Parathyroid adenoma (tissue), 2 donors: Measurements from ENCODE around the gene NPEPPS.

Source experiments
- H2AFZ ChIP-seq: fragments of 300-600 bp; sonication (generic); one replicate; pipeline ENCODE4 v1.7.0; 2017; ENCODE audit warnings: antibody characterized with exemption, mild to moderate bottlenecking
- H3K27ac ChIP-seq: fragments of 300-600 bp; sonication (generic); one replicate; pipeline ENCODE4 v1.7.0; 2017
- H3K27me3 ChIP-seq: fragments of 300-600 bp; sonication (generic); one replicate; pipeline ENCODE4 v1.7.0; 2017; ENCODE audit warnings: low read length; ENCODE audit not compliant: control insufficient read depth, insufficient read depth
- H3K36me3 ChIP-seq: fragments of 300-600 bp; sonication (generic); one replicate; pipeline ENCODE4 v1.7.0; 2017; ENCODE audit warnings: low read length; ENCODE audit not compliant: control insufficient read depth, insufficient read depth
- H3K4me1 ChIP-seq: fragments of 300-600 bp; sonication (generic); one replicate; pipeline ENCODE4 v1.7.0; 2017; ENCODE audit warnings: control low read depth
- H3K4me2 ChIP-seq: fragments of 300-600 bp; sonication (generic); one replicate; pipeline ENCODE4 v1.7.0; 2017; ENCODE audit warnings: low read length
- H3K4me3 ChIP-seq: fragments of 300-600 bp; sonication (generic); one replicate; pipeline ENCODE4 v1.7.0; 2017; ENCODE audit warnings: low read depth, low read length
- H3K79me2 ChIP-seq: fragments of 300-600 bp; sonication (generic); one replicate; pipeline ENCODE4 v1.7.0; 2017; ENCODE audit warnings: control low read depth
- H3K9ac ChIP-seq: fragments of 300-600 bp; sonication (generic); one replicate; pipeline ENCODE4 v1.7.0; 2017; ENCODE audit warnings: mild to moderate bottlenecking
- H3K9me3 ChIP-seq: fragments of 300-600 bp; sonication (generic); one replicate; pipeline ENCODE4 v1.7.0; 2017; ENCODE audit warnings: low read length; ENCODE audit not compliant: control insufficient read depth
- TF ChIP-seq, protein P1 (sequence below): fragments of 300-600 bp; sonication (generic); IDR thresholded peaks from one replicate; pipeline ENCODE4 v1.7.0; 2017; ENCODE audit warnings: antibody characterized with exemption, mild to moderate bottlenecking
- donor health status: primary hyperparathyroidism.

Gene NPEPPS

DNA sequence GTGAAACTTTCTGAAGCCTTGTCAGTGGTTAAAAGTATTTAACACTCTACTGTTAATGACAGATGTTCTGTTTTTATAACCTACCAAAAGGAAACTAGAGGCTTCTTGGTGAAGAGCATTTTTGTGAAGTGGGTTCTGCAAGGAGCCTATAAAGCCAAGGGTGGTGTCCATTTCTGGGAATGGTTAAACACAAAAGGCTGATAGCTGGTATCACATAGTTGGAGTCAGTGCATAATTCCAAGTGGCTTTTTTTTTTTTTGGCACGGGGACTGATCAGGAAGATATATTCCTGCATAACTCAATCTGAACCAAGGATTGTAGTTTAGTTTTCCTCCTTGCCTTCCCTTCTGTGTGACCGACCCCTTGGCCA lies 91.3 kb downstream of the NPEPPS start:
- H3K4me1 ChIP-seq, result peaks cover 4% of the 10 kb centered on the region
- H3K9ac ChIP-seq, result no peak overlapping the region
- no peak overlapping the region for H2AFZ ChIP-seq
- H3K36me3 ChIP-seq, result no peaks in the 10 kb centered on the region
- H3K4me2 ChIP-seq, result no peak overlapping the region
- TF ChIP-seq, protein P1, sequence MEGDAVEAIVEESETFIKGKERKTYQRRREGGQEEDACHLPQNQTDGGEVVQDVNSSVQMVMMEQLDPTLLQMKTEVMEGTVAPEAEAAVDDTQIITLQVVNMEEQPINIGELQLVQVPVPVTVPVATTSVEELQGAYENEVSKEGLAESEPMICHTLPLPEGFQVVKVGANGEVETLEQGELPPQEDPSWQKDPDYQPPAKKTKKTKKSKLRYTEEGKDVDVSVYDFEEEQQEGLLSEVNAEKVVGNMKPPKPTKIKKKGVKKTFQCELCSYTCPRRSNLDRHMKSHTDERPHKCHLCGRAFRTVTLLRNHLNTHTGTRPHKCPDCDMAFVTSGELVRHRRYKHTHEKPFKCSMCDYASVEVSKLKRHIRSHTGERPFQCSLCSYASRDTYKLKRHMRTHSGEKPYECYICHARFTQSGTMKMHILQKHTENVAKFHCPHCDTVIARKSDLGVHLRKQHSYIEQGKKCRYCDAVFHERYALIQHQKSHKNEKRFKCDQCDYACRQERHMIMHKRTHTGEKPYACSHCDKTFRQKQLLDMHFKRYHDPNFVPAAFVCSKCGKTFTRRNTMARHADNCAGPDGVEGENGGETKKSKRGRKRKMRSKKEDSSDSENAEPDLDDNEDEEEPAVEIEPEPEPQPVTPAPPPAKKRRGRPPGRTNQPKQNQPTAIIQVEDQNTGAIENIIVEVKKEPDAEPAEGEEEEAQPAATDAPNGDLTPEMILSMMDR, result no peak
- H3K4me3 ChIP-seq, result no peak overlapping the region
- no peak overlapping the region for H3K27ac ChIP-seq
- no peaks in the 10 kb centered on the region for H3K27me3 ChIP-seq
- no peaks in the 10 kb centered on the region for H3K79me2 ChIP-seq
- no peaks in the 10 kb centered on the region for H3K9me3 ChIP-seq

DNA sequence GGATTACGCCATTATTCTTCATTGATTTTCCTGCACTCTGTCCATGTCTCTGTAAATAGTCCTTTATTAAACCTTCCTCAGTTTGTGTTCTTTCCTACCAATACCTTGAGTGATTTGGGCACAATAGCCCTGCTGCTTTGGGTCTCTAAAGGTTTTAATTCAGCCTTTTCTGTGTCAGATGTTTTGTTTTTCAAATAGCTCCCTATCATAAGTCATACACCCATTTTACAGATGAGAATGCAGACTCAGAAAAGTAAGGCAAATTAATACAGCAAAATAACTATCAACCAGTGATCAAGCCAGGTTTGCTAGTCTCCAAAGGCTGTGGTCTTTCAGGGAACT lies 93.8 kb downstream of the NPEPPS start:
- Histone ChIP-seq H3K27me3 (no peaks in the 10 kb centered on the region), H3K79me2 (no peaks in the 10 kb centered on the region), H3K27ac (no peak overlapping the region), H3K9me3 (no peaks in the 10 kb centered on the region), H2AFZ (no peak overlapping the region), H3K36me3 (no peaks in the 10 kb centered on the region), H3K4me2 (no peak overlapping the region), H3K4me3 (no peak overlapping the region), H3K4me1 (peaks cover 4% of the 10 kb centered on the region), H3K9ac (no peak overlapping the region)
- TF ChIP-seq, protein P1, result no peak

DNA sequence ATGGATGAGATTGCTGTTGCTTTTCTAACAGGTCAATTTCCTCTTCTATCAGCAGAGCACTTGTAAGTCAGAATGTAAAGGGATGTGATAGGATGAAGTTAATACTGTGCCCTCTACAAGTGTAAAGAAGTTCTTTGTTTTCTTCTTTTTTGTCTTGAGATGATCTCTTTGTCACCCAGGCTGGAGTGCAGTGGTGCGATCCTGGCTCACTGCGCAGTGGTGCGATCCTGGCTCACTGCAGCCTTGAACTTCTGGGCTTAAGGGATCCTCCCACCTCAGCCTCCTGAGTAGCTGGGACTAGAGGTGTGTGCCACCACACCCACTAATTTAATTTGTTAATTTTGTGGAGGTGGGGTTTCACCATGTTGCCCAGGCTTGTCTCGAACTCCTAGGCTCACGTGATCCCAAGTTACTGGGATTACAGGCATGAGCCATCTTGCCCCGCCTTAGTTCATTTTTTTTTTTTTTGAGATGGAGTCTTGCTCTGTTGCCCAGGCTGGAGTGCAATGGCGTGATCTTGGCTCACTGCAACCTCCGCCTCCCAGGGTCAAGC lies 97.2 kb downstream of the NPEPPS start:
- Histone ChIP-seq H3K4me2 (no peak overlapping the region), H3K27ac (no peak overlapping the region), H3K4me1 (no peaks in the 10 kb centered on the region), H3K4me3 (no peak overlapping the region), H3K27me3 (no peaks in the 10 kb centered on the region), H3K9ac (no peak overlapping the region), H3K36me3 (no peaks in the 10 kb centered on the region), H3K79me2 (no peaks in the 10 kb centered on the region), H3K9me3 (no peaks in the 10 kb centered on the region), H2AFZ (no peak overlapping the region)
- TF ChIP-seq, protein P1, result no peak

DNA sequence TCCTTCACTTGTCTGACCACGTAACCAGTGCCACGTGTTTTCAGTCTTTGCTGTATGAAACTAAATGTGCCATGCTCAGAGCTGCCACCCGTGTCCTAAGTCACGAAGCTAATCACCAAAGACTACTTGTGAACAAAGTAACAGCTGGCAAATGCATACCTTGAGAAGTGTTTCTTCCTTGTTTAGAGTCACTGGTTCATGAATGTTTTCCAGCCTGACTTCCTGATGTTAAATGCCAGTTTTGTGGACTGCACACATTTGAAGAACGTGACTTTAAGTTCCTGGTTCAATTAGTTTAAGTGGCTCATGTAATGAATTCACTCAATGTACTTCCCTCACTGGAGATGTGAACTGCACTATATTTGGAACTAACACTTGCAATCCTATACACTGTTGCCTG lies 98.9 kb downstream of the NPEPPS start:
- Histone ChIP-seq H3K9me3 (no peaks in the 10 kb centered on the region), H3K4me2 (no peak overlapping the region), H3K79me2 (no peaks in the 10 kb centered on the region), H3K36me3 (no peaks in the 10 kb centered on the region), H3K27ac (no peak overlapping the region), H3K27me3 (no peaks in the 10 kb centered on the region), H3K9ac (no peak overlapping the region), H3K4me1 (no peaks in the 10 kb centered on the region), H3K4me3 (no peak overlapping the region), H2AFZ (no peak overlapping the region)
- TF ChIP-seq, protein P1, result no peak

DNA sequence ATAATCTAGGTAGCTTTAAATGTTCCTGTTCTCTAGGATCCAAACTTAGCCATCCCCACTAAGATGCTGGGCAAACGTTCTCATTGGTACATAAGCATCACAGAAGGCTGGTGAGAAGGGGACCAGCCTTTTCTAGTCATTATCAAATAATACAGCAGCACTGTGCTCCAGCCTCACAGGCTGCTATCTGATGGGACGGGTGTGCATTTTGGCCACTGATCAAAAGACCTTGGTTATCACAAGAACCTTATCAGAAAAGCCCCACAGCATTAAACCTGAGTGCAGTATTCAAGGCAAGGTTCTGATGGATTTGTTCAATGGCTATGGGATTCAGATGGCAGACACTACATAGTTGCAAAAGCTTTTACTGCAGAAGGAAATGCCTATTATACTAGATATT lies 99.7 kb downstream of the NPEPPS start:
- H3K9me3 ChIP-seq, result no peaks in the 10 kb centered on the region
- H2AFZ ChIP-seq, result no peak overlapping the region
- no peak overlapping the region for H3K27ac ChIP-seq
- H3K4me2 ChIP-seq, result no peak overlapping the region
- H3K4me1 ChIP-seq, result no peaks in the 10 kb centered on the region
- no peak overlapping the region for H3K9ac ChIP-seq
- H3K4me3 ChIP-seq, result no peak overlapping the region
- no peaks in the 10 kb centered on the region for H3K36me3 ChIP-seq
- H3K79me2 ChIP-seq, result no peaks in the 10 kb centered on the region
- no peaks in the 10 kb centered on the region for H3K27me3 ChIP-seq
- TF ChIP-seq, protein P1, result no peak
